ENCODE data around the gene SPATA32.
"Not testable (repeated sequence)": the region's sequence is repeated elsewhere in the genome, so short reads cannot be mapped to it uniquely, and the experiment has no call there.

The SPATA32 gene

DNA sequence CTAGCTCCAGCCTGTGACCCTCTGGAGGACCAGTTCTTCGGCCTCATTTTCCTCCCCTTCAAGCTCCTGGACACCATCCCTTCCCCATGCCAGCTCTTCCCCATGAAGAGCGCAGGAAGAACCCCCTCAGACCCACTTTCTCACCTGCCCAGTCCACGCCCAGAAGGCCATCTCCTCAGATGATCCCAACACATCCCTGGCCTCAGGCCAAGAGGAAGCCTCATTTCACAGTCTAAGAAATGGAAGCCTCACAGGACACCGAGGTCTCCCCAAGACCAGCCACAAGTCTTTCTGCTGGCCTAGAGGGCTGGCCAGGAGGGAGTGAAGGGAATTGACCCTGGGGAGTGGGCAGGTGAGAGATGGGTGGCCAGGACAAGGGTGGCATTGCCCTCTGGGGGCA, 8.0 kb downstream of the SPATA32 start:
- DNase-seq (ENCODE audit: low spot score): no peak
- TF ChIP-seq, protein P1, sequence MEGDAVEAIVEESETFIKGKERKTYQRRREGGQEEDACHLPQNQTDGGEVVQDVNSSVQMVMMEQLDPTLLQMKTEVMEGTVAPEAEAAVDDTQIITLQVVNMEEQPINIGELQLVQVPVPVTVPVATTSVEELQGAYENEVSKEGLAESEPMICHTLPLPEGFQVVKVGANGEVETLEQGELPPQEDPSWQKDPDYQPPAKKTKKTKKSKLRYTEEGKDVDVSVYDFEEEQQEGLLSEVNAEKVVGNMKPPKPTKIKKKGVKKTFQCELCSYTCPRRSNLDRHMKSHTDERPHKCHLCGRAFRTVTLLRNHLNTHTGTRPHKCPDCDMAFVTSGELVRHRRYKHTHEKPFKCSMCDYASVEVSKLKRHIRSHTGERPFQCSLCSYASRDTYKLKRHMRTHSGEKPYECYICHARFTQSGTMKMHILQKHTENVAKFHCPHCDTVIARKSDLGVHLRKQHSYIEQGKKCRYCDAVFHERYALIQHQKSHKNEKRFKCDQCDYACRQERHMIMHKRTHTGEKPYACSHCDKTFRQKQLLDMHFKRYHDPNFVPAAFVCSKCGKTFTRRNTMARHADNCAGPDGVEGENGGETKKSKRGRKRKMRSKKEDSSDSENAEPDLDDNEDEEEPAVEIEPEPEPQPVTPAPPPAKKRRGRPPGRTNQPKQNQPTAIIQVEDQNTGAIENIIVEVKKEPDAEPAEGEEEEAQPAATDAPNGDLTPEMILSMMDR (IDR thresholded peaks at IDR 0.05; ENCODE audit: extremely low read depth, missing control alignments): no peak

DNA sequence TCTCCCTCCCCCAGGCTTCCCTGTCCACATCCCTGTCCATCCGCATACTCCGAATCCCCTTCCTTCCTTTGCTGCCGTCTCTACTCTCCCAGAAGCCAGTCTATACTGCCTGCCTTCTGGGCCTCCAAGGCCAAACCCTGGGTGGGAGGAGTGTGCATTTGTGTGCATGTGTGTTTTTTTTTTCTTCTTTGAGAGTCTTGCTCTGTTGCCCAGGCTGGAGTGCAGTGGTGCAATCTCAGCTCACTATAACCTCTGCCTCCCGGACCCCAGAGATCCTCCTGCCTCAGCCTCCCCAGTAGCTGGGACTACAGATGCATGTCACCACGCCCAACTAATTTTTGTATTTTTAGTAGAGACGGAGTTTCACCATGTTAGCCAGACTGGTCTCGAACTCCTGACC, 8.7 kb downstream of the SPATA32 start:
- not testable (repeated sequence) for DNase-seq (ENCODE audit: low spot score)

DNA sequence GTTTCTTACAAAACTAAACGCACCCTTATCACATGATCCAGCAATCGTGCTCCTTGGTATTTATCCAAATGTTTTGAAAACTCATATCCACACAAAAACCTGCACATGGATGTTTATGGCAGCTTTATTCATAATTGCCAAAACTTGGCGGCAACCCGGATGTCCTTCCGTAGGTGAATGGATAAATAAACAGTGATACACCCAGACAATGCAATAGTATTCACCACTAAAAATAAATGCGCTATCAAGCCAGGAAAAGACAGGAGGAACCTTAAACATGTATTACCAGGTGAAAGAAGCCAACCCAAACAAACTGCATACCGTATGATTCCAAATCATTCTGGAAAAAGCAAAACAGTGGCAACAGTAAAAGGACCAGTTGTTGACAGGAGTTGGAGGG, 10.0 kb downstream of the SPATA32 start:
- TF ChIP-seq, protein P1 (IDR thresholded peaks at IDR 0.05; ENCODE audit: extremely low read depth, missing control alignments): no peak
- no peak for DNase-seq (ENCODE audit: low spot score)

DNA sequence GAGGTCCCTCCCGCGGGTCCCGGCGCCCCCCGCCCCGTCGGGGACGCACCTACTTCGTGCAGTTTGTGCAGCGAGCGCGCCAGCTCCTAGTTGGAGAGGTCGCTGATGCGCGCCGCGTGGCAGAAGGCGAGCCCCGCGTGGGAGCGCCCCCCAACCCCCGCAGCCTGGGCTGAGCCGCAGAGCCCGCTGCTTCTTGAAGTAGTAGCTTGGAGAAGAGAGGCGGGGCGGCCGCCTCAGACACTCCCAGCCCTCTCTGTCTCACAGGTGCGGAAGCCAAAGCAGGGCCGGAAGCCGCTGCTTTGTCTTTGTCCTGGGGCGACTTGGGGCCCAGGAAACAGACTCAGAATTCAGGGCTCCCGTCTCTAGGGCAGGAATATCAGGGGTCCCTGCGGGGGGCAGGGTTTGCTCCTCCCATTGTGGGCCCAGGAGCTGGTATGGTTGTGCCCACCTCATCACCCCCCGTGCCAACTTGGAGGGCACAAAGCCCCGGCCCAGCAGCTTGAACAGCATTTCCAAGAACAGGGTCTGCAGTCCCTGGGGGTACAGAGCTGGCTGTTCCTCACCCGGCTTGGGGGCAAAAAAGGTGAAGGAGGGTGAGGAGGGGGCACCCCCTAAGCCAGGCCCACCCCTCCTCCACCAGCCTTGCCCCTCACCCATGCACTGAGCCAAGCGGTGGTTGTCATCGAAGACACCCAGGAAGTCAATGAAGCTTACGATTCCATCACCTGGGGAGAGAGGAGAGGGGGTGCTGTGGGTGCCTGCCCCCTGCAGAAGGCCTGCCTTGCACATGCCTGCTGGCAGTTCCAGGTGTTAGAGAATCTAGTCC, 13.5 kb downstream of the SPATA32 start:
- DNase-seq (ENCODE audit: low spot score): peak; percentile 91
- TF ChIP-seq, protein P1 (IDR thresholded peaks at IDR 0.05; ENCODE audit: extremely low read depth, missing control alignments): no peak

DNA sequence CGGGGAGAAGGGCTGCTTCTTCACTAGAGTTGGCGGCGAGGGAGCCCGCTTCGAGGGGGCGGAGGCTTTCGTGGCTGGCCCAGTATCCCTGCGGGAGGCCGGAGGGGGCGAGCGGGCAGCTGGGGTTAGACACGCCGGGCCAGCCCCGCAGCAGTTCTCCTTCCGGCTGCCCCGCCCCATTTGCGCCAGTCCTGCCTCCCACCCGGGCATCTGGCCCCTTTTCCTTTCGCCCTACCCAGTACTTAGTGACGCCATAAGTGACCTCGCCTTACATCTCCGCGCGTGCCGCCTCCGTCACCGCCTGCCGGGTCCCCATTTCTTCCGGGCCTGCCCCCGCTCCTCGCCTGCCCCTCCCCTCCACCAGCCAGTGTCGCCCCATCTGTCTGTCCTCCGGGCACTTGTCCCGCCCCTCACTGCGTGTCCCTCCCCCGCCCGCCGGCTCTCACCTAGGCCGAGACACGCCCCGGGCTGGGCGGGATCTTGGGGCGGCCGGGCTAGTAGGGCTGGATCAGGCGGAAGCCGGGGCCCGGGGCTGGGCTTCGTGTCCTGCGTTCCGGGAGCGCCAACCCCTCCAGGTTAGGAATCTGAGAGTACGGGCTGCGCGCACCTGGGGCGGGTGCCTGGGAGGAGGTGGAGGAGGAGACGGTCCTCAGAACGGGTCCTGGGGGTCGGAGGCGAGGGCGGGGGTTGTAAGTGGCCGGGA, 14.3 kb downstream of the SPATA32 start:
- DNase-seq (ENCODE audit: low spot score): peak; percentile 99

DNA sequence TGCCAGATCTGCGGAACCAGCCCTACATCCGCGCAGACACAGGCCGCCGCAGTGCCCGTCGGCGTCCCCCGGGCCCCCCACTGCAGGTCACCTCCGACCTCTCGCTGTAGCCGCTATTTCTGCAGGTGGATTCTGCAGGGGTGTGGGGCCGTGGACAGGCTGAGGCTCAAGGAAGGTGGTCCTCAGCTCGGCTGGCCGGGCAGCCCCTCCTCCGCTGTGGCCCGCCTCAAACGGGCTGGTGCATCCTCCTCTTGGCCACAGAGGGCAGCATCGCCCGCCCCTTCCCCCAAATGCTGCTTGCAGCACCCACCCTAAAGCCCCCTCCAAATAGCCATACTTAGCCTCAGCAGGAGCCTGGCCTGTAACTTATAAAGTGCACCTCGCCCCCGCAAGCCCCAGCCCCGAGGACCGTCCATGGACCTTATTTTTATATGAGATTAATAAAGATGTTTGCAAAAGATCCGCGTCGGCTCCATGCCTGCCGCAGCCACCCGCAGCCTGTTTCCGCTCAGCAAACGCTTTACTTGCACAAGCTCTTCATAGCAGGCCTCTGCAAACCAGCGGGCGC, 14.9 kb downstream of the SPATA32 start:
- TF ChIP-seq, protein P1 (IDR thresholded peaks at IDR 0.05; ENCODE audit: extremely low read depth, missing control alignments): peak; percentile 30
- DNase-seq (ENCODE audit: low spot score): peak; percentile 68

More for the DNA sequence above, 14.3 kb downstream of the SPATA32 start:
- TF ChIP-seq, protein P1 (IDR thresholded peaks at IDR 0.05; ENCODE audit: extremely low read depth, missing control alignments): no peak

DNA sequence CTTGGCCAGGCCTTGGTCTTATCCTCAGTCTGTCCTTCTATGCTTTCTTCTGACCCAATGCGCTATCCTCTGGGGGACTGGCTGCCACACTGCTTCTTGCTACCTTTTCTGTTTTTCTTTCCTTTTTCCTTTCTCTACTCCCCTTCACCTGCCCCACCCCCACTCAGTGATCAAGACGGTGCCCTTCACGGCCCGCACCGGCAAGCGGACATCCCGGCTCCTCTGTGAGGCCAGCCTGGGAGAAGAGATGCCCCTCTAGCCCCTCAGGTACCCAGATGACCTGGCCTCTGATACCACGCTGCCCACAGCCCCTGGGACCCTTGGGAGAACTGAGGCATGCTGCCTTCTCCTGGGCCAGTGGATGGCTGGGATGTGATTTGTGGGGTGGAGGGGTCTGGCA, 15.6 kb downstream of the SPATA32 start:
- TF ChIP-seq, protein P1 (IDR thresholded peaks at IDR 0.05; ENCODE audit: extremely low read depth, missing control alignments): no peak
- no peak for DNase-seq (ENCODE audit: low spot score)
